MCF 10A (cell line): Measurements from ENCODE around the gene TRIM27. TPM values are rescaled to one million over a fixed set of nuclear protein-coding genes. Genes with fewer than 3 reads are reported as not detected.
"Not testable (repeated sequence)": the region's sequence is repeated elsewhere in the genome, so short reads cannot be mapped to it uniquely, and the experiment has no call there.

ENCODE experiments used
- BruUV-seq: library from RNA; stranded (reverse); fragments of 400-500 nt; replicated peaks from 2 replicates; lab custom pipeline; 2021; lab: Mats Ljungman, UMichigan
- CTCF ChIA-PET: fragments of 300-600 bp; sonication (Branson Sonifier 250); formaldehyde crosslinking; extraction: SDS; loops from one replicate; lab custom pipeline; 2021; ENCODE audit warnings: antibody characterized with exemption, inconsistent platforms; lab: Yijun Ruan, JAX
- POLR2A ChIA-PET: fragments of 300-600, 350-650 bp; sonication (Branson Sonifier 250); formaldehyde crosslinking; extraction: SDS; loops from one replicate; lab custom pipeline; 2020; ENCODE audit warnings: antibody characterized with exemption, inconsistent platforms; lab: Yijun Ruan, JAX
- DNase-seq: peaks from one replicate; pipeline ENCODE4 v3.0.0-alpha.2; 2018; ENCODE audit not compliant: unreplicated experiment
- H3K27ac Mint-ChIP-seq: one replicate; pipeline ENCODE4 v1.8.0; 2022; ENCODE audit warnings: mild to moderate bottlenecking, low read depth, mixed read lengths; ENCODE audit not compliant: unreplicated experiment
- H3K27me3 Mint-ChIP-seq: one replicate; pipeline ENCODE4 v1.8.0; 2022; ENCODE audit warnings: mixed read lengths; ENCODE audit not compliant: insufficient read depth, unreplicated experiment
- H3K36me3 Mint-ChIP-seq: one replicate; pipeline ENCODE4 v1.8.0; 2022; ENCODE audit warnings: mild to moderate bottlenecking, moderate library complexity, mixed read lengths; ENCODE audit not compliant: insufficient read depth, unreplicated experiment
- H3K4me1 Mint-ChIP-seq: one replicate; pipeline ENCODE4 v1.8.0; 2022; ENCODE audit warnings: mixed read lengths; ENCODE audit not compliant: insufficient read depth, unreplicated experiment
- H3K4me3 Mint-ChIP-seq: one replicate; pipeline ENCODE4 v1.8.0; 2022; ENCODE audit warnings: mild to moderate bottlenecking, moderate library complexity, mixed read lengths; ENCODE audit not compliant: unreplicated experiment
- H3K9me3 Mint-ChIP-seq: one replicate; pipeline ENCODE4 v1.8.0; 2022; ENCODE audit warnings: mixed read lengths; ENCODE audit not compliant: unreplicated experiment
- intact Hi-C: fragments of 100-400 bp; cut with micrococcal nuclease; formaldehyde crosslinking; loops from 2 replicates; pipeline ENCODE4 v1.14.1; 2022
- total RNA-seq: library from RNA; stranded (reverse); gene quantifications from 2 replicates; pipeline ENCODE4 v1.2.3, GENCODE V29; 2022
- TF ChIP-seq, protein P1 (sequence below): fragments of 200-600 bp; IDR thresholded peaks from one replicate; pipeline ENCODE4 v1.8.0; 2022; ENCODE audit warnings: antibody characterized with exemption, mild to moderate bottlenecking; ENCODE audit not compliant: unreplicated experiment

The TRIM27 gene
- total RNA-seq, 1 experiment from 2014 or later = 68.9 TPM

DNA sequence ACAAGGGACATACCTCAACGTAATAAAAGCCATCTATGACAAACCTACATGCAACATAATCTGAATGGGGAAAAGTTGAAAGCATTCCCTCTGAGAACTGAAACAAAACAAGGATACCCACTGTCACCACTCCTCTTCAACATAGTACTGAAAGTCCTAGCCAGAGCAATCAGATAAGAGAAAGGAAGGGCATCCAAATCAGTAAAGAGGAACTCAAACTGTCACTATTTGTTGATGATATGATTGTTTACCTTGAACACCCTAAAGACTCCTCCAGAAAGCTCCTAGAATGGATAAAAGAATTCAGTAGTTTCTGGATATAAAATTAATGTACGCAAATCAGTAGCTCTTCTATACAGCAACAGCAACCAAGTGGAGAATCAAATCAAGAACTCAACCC is 41.9 kb upstream of the TRIM27 start:
- intact Hi-C loops = no loop called here
- Mint-ChIP-seq H3K27me3 (no peaks in the 10 kb centered on the region), H3K4me3 (no peak overlapping the region), H3K27ac (no peak overlapping the region), H3K36me3 (no peaks in the 10 kb centered on the region), H3K4me1 (no peaks in the 10 kb centered on the region), H3K9me3 (peaks cover 7% of the 10 kb centered on the region)
- no peak for DNase-seq
- ChIA-PET POLR2A (no interaction called here), CTCF (no interaction called here)
- no TSS peak for BruUV-seq
- TF ChIP-seq, protein P1, sequence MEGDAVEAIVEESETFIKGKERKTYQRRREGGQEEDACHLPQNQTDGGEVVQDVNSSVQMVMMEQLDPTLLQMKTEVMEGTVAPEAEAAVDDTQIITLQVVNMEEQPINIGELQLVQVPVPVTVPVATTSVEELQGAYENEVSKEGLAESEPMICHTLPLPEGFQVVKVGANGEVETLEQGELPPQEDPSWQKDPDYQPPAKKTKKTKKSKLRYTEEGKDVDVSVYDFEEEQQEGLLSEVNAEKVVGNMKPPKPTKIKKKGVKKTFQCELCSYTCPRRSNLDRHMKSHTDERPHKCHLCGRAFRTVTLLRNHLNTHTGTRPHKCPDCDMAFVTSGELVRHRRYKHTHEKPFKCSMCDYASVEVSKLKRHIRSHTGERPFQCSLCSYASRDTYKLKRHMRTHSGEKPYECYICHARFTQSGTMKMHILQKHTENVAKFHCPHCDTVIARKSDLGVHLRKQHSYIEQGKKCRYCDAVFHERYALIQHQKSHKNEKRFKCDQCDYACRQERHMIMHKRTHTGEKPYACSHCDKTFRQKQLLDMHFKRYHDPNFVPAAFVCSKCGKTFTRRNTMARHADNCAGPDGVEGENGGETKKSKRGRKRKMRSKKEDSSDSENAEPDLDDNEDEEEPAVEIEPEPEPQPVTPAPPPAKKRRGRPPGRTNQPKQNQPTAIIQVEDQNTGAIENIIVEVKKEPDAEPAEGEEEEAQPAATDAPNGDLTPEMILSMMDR = no peak

GRCh38 chr6:28960846-28961500 is 37.2 kb upstream of the TRIM27 start:
- no peak for DNase-seq
- ChIA-PET POLR2A (interaction anchor here (0.6 to 1.4 kb wide), 4 partner anchors 16 to 700 kb away, joined by 3 read pairs; no protein-coding TSS in a partner anchor), CTCF (no interaction called here)
- H3K36me3 Mint-ChIP-seq = no peaks in the 10 kb centered on the region
- BruUV-seq = no TSS peak
- intact Hi-C loops = no loop called here
- H3K4me3 Mint-ChIP-seq = no peak overlapping the region
- no peaks in the 10 kb centered on the region for H3K9me3 Mint-ChIP-seq
- no peaks in the 10 kb centered on the region for H3K4me1 Mint-ChIP-seq
- H3K27ac Mint-ChIP-seq = peak overlapping the region; percentile 10
- no peaks in the 10 kb centered on the region for H3K27me3 Mint-ChIP-seq
- TF ChIP-seq, protein P1 = no peak

GRCh38 chr6:28958561-28959243 is 34.9 kb upstream of the TRIM27 start:
- intact Hi-C loops, H3K27ac Mint-ChIP-seq, CTCF ChIA-PET, H3K4me3 Mint-ChIP-seq, H3K36me3 Mint-ChIP-seq, H3K9me3 Mint-ChIP-seq, H3K4me1 Mint-ChIP-seq, BruUV-seq, POLR2A ChIA-PET, H3K27me3 Mint-ChIP-seq, DNase-seq: not testable (repeated sequence)

DNA sequence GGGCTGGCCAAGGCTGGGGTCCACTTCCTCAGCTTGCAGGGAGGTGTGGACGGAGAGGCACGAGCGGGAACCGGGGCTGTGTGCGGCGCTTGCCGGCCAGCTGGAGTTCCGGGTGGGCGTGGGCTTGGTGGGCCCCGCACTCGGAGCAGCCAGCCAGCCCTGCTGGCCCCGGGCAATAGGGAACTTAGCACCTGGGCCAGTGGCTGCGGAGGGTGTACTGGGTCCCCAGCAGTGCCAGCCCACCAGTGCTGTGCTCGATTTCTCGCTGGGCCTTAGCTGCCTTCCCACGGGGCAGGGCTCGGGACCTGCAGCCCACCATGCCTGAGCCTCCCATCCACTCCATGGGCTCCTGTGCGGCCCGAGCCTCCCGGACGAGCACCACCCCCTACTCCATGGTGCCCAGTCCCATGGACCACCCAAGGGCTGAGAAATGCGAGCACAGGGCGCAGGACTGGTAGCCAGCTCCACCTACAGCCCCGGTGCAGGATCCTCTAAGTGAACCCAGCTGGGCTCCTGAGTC is 34.1 kb upstream of the TRIM27 start:
- CTCF ChIA-PET = not testable (repeated sequence)

DNA sequence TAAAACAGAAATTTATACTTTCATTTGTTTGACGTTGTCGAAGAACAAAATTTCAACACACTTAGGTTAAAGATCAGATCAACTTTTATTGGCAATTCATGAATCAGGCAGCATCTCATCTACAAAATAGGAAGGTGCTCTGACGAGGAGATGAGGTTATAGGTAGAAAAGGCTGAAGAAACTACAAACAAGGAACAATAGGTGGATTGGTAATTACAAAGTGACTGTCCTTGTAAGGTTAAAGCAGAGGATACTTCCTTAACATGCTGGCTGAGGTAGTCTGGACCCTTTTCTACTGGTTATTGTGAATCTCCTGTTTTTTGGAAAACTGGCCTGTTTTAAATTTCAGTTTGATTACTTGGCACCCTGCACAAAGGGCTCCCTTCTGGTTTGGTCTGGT is 32.5 kb upstream of the TRIM27 start:
- DNase-seq = no peak
- ChIA-PET CTCF (interaction anchor here (0.6 kb wide), 1 partner anchor 216 kb away, joined by 3 read pairs; no protein-coding TSS in a partner anchor), POLR2A (interaction anchor here (0.7 to 1.2 kb wide), 2 partner anchors 29 to 889 kb away, joined by 3 read pairs; no protein-coding TSS in a partner anchor)
- no peak overlapping the region for H3K27ac Mint-ChIP-seq
- H3K27me3 Mint-ChIP-seq = no peaks in the 10 kb centered on the region
- BruUV-seq = no TSS peak
- intact Hi-C loops = no loop called here
- H3K36me3 Mint-ChIP-seq = peaks cover 12% of the 10 kb centered on the region
- no peaks in the 10 kb centered on the region for H3K9me3 Mint-ChIP-seq
- TF ChIP-seq, protein P1 = no peak
- peaks cover 7% of the 10 kb centered on the region for H3K4me1 Mint-ChIP-seq
- no peak overlapping the region for H3K4me3 Mint-ChIP-seq

More for the DNA sequence above, 34.1 kb upstream of the TRIM27 start:
- POLR2A ChIA-PET, intact Hi-C loops, BruUV-seq, H3K27me3 Mint-ChIP-seq, H3K27ac Mint-ChIP-seq, DNase-seq, H3K9me3 Mint-ChIP-seq, H3K4me1 Mint-ChIP-seq, H3K4me3 Mint-ChIP-seq, H3K36me3 Mint-ChIP-seq: not testable (repeated sequence)
